Measurements from ENCODE around the gene CTNNBL1. TPM values are rescaled to one million over a fixed set of nuclear protein-coding genes. Genes with fewer than 3 reads are reported as not detected.

The CTNNBL1 gene
- total RNA-seq, 2 experiments from 2014 or later, result 66.4 to 75.4 TPM

DNA sequence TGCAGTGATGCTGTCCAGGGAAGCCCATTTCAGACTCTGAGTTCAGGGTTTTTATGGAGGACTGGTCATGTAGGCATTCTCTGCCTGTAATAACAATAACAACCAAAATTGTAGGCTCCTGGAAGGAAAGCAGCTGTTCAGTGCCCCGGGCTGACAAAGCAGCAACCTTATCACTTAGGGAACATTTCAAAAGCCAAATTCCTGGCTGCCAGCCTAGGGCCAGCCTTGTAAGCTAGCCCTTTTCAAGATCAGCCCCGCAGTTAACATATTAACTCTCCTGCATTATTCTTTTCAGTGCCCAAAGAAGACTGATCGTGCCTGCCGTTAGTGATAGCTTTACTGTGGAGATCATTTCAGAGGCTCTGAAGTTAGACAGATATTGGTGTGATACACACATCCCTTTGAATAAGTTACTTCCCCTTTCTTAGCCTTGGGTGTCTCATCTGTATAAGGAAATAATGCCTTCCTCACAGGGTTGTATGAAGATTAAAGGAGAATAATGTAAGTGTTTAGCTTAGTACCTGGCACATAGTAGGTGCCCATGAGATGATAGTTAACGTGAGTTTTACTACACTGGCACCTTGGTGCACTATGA, 44.1 kb downstream of the CTNNBL1 start:
- Mint-ChIP-seq H3K4me1 (ENCODE audit: low read depth) (peaks cover 11% of the 10 kb centered on the region), H3K36me3 (ENCODE audit: low read depth) (peaks cover 30% of the 10 kb centered on the region), H3K27ac (no peak overlapping the region), H3K27me3 (ENCODE audit: low read depth) (no peaks in the 10 kb centered on the region), H3K9me3 (no peaks in the 10 kb centered on the region), H3K4me3 (no peak overlapping the region)
- CTCF ChIA-PET, result interaction anchor here (0.6 kb wide), 1 partner anchor 140 kb away, joined by 3 read pairs; no protein-coding TSS in a partner anchor
- intact Hi-C loops (cut with micrococcal nuclease), result no loop called here
- DNase-seq, result no peak

DNA sequence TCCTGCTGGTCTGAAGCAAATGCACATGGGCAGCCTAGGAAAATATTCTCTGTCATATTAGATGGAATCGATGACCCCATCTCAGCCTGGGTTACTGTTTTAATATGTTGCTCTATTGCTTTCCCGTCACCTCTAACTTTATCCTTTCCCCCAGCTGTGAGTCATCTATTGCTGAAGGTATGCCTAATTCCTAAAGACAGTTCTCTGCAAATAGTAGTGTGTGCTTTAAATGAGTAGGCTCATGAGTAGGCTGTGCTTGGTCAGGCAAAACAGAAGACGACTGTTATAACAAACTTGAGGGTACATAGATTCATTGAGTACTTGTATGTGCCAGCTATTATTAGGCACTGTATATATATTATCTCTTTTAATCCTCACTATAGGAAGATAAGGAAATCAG, 47.2 kb downstream of the CTNNBL1 start:
- Mint-ChIP-seq H3K4me1 (ENCODE audit: low read depth) (peaks cover 16% of the 10 kb centered on the region), H3K4me3 (no peak overlapping the region), H3K27ac (no peak overlapping the region), H3K36me3 (ENCODE audit: low read depth) (peaks cover 17% of the 10 kb centered on the region), H3K9me3 (no peaks in the 10 kb centered on the region), H3K27me3 (ENCODE audit: low read depth) (no peaks in the 10 kb centered on the region)
- CTCF ChIA-PET, result no interaction called here
- intact Hi-C loops (cut with micrococcal nuclease), result no loop called here
- no peak for DNase-seq

DNA sequence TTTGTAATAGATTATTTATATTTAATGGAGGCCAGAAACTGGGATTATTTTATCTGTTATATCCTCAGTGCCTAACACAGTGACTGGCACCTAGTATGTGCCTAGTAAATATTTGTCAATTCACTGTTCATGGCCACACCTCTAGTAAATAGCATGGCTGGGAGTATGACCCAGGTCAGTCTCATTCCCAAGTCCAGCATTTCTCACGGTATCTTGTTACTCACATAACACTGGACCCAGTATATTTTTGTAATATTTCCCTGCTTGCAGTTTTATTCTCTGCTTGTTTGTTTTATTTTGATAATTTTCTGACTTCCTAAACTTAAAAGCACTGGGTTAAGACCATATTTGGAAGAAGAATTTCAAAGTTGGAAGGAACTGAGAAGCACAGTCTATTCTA, 47.7 kb downstream of the CTNNBL1 start:
- Mint-ChIP-seq H3K36me3 (ENCODE audit: low read depth) (peaks cover 20% of the 10 kb centered on the region), H3K4me1 (ENCODE audit: low read depth) (peaks cover 19% of the 10 kb centered on the region), H3K4me3 (no peak overlapping the region), H3K27me3 (ENCODE audit: low read depth) (no peaks in the 10 kb centered on the region), H3K9me3 (no peaks in the 10 kb centered on the region), H3K27ac (no peak overlapping the region)
- CTCF ChIA-PET, result no interaction called here
- DNase-seq, result no peak
- intact Hi-C loops (cut with micrococcal nuclease), result no loop called here

DNA sequence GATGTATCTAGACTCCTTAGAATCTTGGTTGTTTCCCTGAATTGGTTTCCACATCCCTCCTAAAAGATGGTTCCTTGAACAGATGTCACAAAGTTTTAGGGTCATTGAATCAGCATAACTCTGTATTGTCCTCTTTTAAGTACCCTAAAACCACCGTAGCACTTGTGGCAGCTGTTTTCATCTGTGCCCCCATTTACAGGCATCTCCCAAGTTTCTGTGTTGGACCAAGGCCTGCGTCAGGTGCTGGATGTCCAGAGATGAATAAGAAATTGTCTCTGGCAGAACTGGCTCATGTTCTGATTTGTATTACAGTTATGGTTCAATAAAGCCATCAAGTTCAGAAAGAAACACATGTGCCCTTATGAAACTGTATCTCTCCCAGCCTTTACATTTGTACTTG, 48.3 kb downstream of the CTNNBL1 start:
- H3K27ac Mint-ChIP-seq, result no peak overlapping the region
- H3K4me3 Mint-ChIP-seq, result no peak overlapping the region
- intact Hi-C loops (cut with micrococcal nuclease), result no loop called here
- peaks cover 21% of the 10 kb centered on the region for H3K36me3 Mint-ChIP-seq (ENCODE audit: low read depth)
- no peaks in the 10 kb centered on the region for H3K9me3 Mint-ChIP-seq
- DNase-seq, result no peak
- H3K4me1 Mint-ChIP-seq (ENCODE audit: low read depth), result peaks cover 20% of the 10 kb centered on the region
- no peaks in the 10 kb centered on the region for H3K27me3 Mint-ChIP-seq (ENCODE audit: low read depth)
- CTCF ChIA-PET, result no interaction called here

DNA sequence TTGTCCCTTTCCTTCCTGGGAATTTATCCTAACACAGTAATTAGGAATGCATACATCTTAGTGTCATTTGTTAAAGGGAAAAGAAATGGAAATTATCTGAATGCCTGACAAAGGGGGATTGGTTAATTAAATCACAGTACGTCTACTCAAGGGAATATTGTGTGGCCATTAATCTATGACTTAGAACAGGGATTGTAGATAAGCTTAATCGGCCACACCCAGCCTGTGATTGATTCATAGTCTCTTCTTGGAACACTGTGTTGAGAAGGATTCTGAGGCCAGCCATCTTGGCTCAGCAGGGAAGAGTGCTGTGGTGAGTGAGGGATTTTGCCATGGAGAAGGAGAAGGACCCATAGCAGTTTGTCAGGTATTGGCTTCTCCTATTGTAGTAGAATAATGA, 50.5 kb downstream of the CTNNBL1 start:
- no peak for DNase-seq

DNA sequence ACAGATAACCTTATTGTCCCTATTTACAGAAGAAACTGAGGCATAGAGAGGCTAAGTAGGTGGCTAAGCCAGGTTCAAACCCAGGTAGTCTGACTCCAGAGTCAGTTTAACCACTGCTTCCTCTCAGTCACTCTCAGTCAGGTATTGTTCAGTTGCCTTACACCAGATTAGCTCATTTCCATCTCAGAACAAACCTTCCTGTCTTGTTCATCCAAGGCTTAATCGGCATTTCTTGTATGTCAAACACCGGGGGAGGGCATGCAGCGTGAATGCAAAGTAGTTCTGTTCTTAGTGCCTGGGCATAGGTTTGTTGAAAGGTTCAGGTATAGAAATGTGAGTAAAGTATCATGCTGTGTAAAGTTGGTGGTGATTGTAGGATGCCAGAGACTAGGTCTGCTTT, 51.7 kb downstream of the CTNNBL1 start:
- no peaks in the 10 kb centered on the region for H3K27me3 Mint-ChIP-seq (ENCODE audit: low read depth)
- peak overlapping the region; percentile 84 for H3K27ac Mint-ChIP-seq
- intact Hi-C loops (cut with micrococcal nuclease), result loop anchor here (1.0 kb wide), 2 partner anchors 52 to 288 kb away; partner anchors contain the start of genes RPRD1B and TTI1
- H3K4me3 Mint-ChIP-seq, result peak overlapping the region; percentile 23
- H3K4me1 Mint-ChIP-seq (ENCODE audit: low read depth), result peaks cover 20% of the 10 kb centered on the region
- no peaks in the 10 kb centered on the region for H3K9me3 Mint-ChIP-seq
- DNase-seq, result peak; percentile 79
- H3K36me3 Mint-ChIP-seq (ENCODE audit: low read depth), result peaks cover 16% of the 10 kb centered on the region
- CTCF ChIA-PET, result interaction anchor here (1.0 kb wide), 1 partner anchor 10 kb away, joined by 3 read pairs; no protein-coding TSS in a partner anchor

More for the DNA sequence above, 50.5 kb downstream of the CTNNBL1 start:
- Mint-ChIP-seq H3K4me3 (no peak overlapping the region), H3K27me3 (ENCODE audit: low read depth) (no peaks in the 10 kb centered on the region), H3K4me1 (ENCODE audit: low read depth) (peaks cover 20% of the 10 kb centered on the region), H3K27ac (peak overlapping the region; percentile 44), H3K9me3 (no peaks in the 10 kb centered on the region), H3K36me3 (ENCODE audit: low read depth) (peaks cover 19% of the 10 kb centered on the region)
- intact Hi-C loops (cut with micrococcal nuclease), result no loop called here
- CTCF ChIA-PET, result no interaction called here

DNA sequence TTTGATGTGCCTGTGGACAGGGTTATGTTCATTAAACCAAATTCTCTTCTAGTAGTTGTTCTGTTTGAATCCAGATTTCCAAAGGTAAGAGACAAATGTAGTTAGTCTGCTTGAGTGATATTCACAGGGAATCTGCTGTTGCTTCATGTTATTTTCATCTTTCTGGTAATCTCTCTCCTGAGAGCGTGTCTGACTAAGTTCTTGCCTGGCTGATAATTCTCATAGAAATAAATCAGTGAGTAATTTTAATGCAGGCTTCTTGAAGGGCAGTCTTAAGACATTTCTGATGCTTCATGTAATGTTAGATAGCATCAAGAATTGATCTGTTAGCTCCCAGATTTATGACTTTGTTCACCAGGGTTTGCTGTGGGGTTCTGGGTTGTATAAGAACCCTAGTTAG, 54.2 kb downstream of the CTNNBL1 start:
- H3K27ac Mint-ChIP-seq, result no peak overlapping the region
- CTCF ChIA-PET, result no interaction called here
- no peaks in the 10 kb centered on the region for H3K27me3 Mint-ChIP-seq (ENCODE audit: low read depth)
- H3K4me1 Mint-ChIP-seq (ENCODE audit: low read depth), result peaks cover 20% of the 10 kb centered on the region
- no peak overlapping the region for H3K4me3 Mint-ChIP-seq
- intact Hi-C loops (cut with micrococcal nuclease), result no loop called here
- no peak for DNase-seq
- H3K9me3 Mint-ChIP-seq, result no peaks in the 10 kb centered on the region
- H3K36me3 Mint-ChIP-seq (ENCODE audit: low read depth), result peaks cover 24% of the 10 kb centered on the region

DNA sequence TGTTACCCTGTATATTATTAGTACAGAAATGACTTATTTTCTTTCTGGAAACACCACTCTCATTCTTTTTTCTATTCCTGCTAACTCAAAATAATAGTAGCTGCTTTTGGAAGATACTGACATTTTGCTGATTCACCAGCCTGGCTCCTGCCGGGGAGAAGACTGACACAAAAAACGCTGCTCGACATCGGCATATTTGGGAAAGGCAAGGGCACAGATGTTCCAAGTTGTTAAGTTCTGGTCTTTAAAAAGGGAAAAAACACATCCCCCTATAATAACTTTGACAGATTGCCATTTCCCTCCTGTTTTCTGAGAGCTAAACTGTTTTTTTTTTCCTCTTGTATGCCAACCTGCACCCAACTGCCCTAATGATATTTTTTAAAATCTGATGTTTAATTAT, 55.4 kb downstream of the CTNNBL1 start:
- CTCF ChIA-PET, result no interaction called here
- H3K36me3 Mint-ChIP-seq (ENCODE audit: low read depth), result peaks cover 26% of the 10 kb centered on the region
- DNase-seq, result no peak
- no peaks in the 10 kb centered on the region for H3K27me3 Mint-ChIP-seq (ENCODE audit: low read depth)
- peaks cover 19% of the 10 kb centered on the region for H3K4me1 Mint-ChIP-seq (ENCODE audit: low read depth)
- no peaks in the 10 kb centered on the region for H3K9me3 Mint-ChIP-seq
- no peak overlapping the region for H3K4me3 Mint-ChIP-seq
- no peak overlapping the region for H3K27ac Mint-ChIP-seq
- intact Hi-C loops (cut with micrococcal nuclease), result no loop called here

DNA sequence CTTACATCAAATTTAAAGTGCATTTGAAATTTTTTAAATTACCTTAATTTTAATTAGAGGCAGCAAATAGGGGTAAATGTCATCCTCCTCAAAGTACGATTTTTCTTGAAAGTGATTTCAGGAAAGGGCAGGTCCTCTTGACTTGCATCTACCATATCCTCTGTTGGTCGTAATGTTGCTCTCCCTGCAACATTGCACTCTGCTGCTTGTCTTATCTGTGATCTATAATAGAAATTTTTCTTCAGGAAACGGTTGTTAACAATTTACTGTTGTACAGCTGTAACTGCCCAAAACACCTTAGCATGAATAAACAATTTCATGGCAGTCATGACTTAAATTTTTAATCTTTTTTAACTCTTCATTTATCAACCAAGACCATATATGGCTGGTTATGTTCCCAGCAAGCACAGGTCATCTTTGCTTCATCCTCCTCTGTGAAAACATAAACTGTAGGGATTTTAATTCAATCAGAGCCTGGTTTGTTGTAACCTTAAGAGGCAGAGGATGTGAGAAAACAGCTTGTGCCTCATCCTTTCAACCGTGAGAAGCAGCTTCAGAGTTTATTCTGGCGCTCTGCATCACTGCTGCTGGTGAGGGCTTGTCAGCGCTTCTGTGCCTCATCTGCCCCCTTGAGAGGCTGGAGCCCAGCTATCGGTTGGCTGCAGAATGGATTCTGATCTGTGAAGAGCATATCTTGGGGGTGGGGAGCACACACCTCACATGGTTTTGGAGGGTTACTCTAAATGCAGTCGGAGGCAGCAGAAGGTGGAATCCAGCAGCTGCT, 56.0 kb downstream of the CTNNBL1 start:
- Mint-ChIP-seq H3K27ac (no peak overlapping the region), H3K27me3 (ENCODE audit: low read depth) (no peaks in the 10 kb centered on the region), H3K36me3 (ENCODE audit: low read depth) (peaks cover 26% of the 10 kb centered on the region), H3K4me3 (no peak overlapping the region), H3K4me1 (ENCODE audit: low read depth) (peaks cover 13% of the 10 kb centered on the region), H3K9me3 (no peaks in the 10 kb centered on the region)
- intact Hi-C loops (cut with micrococcal nuclease), result no loop called here
- no peak for DNase-seq
- CTCF ChIA-PET, result interaction anchor here (0.9 kb wide), 1 partner anchor 22 kb away, joined by 3 read pairs; no protein-coding TSS in a partner anchor

DNA sequence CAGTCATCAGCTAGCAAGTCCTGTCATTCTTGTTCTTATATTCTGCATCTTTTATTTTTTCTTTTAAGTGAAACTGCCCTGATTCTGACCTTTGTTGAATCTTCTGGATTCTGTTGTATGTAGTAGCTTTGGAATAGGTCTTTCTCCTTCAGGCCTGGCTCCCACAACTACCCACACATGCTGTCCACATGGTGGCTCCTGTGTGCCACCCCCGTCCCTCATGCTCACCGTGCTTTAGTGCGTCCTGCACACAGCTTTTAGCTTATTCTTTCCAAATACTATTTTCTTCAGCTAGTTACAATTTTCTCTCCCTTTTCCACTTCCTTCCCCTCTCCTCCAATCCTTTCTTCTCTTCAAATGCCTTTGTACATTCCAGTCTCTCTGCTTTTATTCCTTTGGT, 61.8 kb downstream of the CTNNBL1 start:
- no peaks in the 10 kb centered on the region for H3K9me3 Mint-ChIP-seq
- H3K27me3 Mint-ChIP-seq (ENCODE audit: low read depth), result no peaks in the 10 kb centered on the region
- intact Hi-C loops (cut with micrococcal nuclease), result no loop called here
- CTCF ChIA-PET, result interaction anchor here (0.7 kb wide), 1 partner anchor 19 kb away, joined by 3 read pairs; no protein-coding TSS in a partner anchor
- peaks cover 30% of the 10 kb centered on the region for H3K36me3 Mint-ChIP-seq (ENCODE audit: low read depth)
- no peak for DNase-seq
- H3K27ac Mint-ChIP-seq, result no peak overlapping the region
- no peak overlapping the region for H3K4me3 Mint-ChIP-seq
- no peaks in the 10 kb centered on the region for H3K4me1 Mint-ChIP-seq (ENCODE audit: low read depth)

DNA sequence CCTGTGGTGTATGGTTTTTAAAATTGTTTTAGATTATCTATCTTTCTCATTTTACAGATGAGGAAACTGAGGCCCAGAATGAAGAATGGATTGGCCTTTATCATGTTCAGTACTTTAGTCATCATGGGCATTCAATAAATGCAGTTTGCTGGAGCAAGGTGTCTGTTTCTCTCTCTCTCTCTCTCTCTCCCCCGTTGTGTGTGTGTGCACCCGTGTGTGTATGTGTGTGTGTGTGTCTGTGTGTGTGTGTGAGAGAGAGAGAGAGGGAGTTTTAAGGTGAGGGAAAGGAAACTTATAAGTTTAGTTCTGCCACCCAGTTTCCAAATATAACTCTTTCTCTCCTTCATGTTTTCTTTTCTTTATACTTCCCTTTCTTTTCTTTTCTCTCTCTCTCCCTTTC, 62.4 kb downstream of the CTNNBL1 start:
- no peaks in the 10 kb centered on the region for H3K4me1 Mint-ChIP-seq (ENCODE audit: low read depth)
- H3K9me3 Mint-ChIP-seq, result no peaks in the 10 kb centered on the region
- no peak for DNase-seq
- intact Hi-C loops (cut with micrococcal nuclease), result no loop called here
- CTCF ChIA-PET, result interaction anchor here (0.6 to 0.7 kb wide), 2 partner anchors 18 to 544 kb away, joined by 3 read pairs; no protein-coding TSS in a partner anchor
- H3K27ac Mint-ChIP-seq, result no peak overlapping the region
- peaks cover 26% of the 10 kb centered on the region for H3K36me3 Mint-ChIP-seq (ENCODE audit: low read depth)
- H3K4me3 Mint-ChIP-seq, result no peak overlapping the region
- no peaks in the 10 kb centered on the region for H3K27me3 Mint-ChIP-seq (ENCODE audit: low read depth)

DNA sequence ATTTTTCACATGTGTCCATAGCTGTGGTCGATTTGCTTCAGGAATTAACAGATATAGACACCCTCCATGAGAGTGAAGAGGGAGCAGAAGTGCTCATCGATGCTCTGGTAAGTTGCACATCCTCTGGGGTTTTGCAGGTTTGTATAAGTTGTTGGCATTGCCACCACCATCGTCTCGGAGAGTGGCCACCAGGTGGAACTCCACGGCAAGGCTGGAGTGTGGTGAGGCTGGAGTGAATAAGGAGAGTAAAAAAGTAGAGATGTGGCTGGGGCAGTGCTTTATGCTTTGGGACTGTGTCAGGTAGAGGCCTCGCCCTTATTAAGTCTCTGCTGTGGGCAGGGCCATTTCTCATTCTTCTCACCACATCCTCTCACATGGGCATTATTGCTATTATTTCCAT, 63.7 kb downstream of the CTNNBL1 start:
- DNase-seq, result no peak
- H3K36me3 Mint-ChIP-seq (ENCODE audit: low read depth), result peaks cover 26% of the 10 kb centered on the region
- no peak overlapping the region for H3K4me3 Mint-ChIP-seq
- intact Hi-C loops (cut with micrococcal nuclease), result no loop called here
- H3K9me3 Mint-ChIP-seq, result no peaks in the 10 kb centered on the region
- H3K4me1 Mint-ChIP-seq (ENCODE audit: low read depth), result no peaks in the 10 kb centered on the region
- H3K27ac Mint-ChIP-seq, result no peak overlapping the region
- CTCF ChIA-PET, result no interaction called here
- no peaks in the 10 kb centered on the region for H3K27me3 Mint-ChIP-seq (ENCODE audit: low read depth)

DNA sequence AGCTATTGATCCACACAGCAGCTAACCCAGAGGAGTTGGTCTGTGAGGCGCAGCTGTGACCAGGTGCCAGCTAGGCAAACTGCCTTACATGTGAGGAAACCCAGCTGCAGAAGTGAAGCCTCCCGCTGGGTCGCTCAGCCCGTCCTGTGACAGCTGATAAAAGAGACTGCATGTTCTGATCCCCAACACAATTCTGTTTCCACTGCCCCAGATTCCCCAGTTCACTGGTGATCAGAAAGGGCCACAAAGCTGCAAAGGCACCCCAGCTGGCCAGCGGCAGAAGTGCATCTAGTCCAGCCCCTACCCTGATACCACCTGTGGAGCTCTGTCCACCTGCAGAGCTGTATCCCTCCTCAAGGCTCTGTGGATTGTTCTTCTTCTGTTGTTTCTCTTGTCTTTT, 64.5 kb downstream of the CTNNBL1 start:
- Mint-ChIP-seq H3K4me3 (no peak overlapping the region), H3K36me3 (ENCODE audit: low read depth) (peaks cover 26% of the 10 kb centered on the region), H3K4me1 (ENCODE audit: low read depth) (no peaks in the 10 kb centered on the region), H3K27ac (no peak overlapping the region), H3K27me3 (ENCODE audit: low read depth) (no peaks in the 10 kb centered on the region), H3K9me3 (no peaks in the 10 kb centered on the region)
- DNase-seq, result no peak
- intact Hi-C loops (cut with micrococcal nuclease), result no loop called here
- CTCF ChIA-PET, result no interaction called here

All from activated naive CD4-positive, alpha-beta T cell treated with anti-CD3 and anti-CD28 coated beads for 36 hours (primary cell).